GM18498 (cell line): Measurements from ENCODE around the gene PPP2R3A.

Source experiments
- ATAC-seq: cut with Tn5 transposase; IDR thresholded peaks from one replicate; pipeline ENCODE4 v1.9.1; 2021; ENCODE audit warnings: mild to moderate bottlenecking, moderate library complexity; ENCODE audit not compliant: unreplicated experiment

Gene PPP2R3A

GRCh38 chr3:136192831-136193230 lies 227.3 kb downstream of the PPP2R3A start:
- ATAC-seq, result no peak

DNA sequence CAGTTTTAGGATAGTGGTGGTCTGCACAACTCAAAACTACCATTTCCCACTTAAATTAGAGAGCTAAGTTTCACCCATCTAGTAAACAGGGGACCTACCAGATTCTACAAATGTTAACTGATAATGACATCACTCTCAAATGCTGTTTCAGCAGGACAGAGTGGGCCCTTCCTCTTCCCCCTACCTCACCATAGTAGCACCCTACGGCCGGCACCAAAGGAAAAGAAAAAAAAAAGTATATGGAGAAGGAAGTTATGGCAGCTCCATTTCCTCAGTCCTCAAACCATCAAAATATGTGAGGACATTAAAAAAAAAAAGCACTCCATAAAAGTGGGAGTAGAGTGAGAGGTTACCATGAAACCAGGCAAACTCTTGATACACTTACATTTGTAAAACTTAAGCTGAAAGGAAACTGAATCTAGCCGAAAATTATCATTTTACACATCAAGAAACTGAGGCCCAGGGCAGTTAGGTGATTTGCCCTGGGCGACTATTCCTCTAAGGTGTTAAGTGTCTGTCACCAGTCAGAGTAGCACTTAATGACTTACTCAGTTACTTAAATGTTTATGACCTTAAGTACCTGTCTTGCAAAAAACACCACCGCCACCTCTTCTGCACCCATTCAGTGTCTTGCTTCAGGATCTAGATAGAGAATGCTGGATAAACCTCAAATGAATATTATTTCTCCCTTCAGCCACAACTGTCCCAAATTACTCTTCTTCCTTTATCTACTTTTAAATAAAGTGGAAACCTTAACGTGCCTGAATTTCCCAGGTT lies 227.9 kb downstream of the PPP2R3A start:
- no peak for ATAC-seq

GRCh38 chr3:136194409-136195257 lies 229.1 kb downstream of the PPP2R3A start:
- no peak for ATAC-seq

- ATAC-seq, result peak; percentile 42
These were observed 229.9 kb downstream of the PPP2R3A start for GRCh38 chr3:136195258-136196063.

GRCh38 chr3:136196064-136196400 lies 230.5 kb downstream of the PPP2R3A start, which contains the start of gene MSL2:
MSL2 (minus strand) TSS chr3:136196335; CDS start chr3:136195113, 1,222 bp downstream.
- ATAC-seq, result no peak

DNA sequence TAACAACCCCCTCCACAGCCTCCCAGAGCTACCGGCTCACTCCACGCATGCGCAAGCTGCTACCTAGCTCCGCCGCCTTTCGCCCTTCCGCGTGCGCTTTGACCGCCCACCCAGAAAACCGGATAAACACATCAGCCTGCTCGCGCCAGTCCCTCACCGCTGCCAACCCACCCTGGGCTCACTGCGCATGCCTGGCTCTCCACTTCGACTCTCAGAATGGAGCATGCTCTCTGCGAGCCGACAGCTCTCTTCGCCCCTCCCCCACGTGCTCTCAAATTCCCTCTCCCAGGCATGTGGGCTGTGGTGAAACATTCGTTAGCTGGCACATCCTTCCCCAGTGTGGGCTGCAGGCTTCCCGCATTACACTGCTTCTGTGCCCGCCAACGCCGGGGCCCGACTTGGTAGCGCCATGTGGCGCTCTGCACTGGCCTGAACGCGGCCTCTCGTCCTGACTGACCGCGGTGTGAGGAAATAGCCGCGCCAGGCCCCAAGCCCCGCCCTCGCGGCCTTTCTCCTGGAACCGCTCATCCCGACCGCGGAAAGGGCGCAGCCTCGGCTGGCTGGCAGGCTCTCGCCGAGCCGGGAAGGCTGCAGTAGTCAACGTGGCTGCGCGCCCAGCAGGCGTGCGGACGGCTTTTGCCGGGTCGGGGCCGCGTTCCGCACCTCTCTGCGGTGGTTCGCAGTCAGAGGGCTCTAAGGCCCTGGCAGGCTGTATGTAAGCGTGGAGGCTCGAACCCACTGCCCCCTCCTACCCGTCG lies 231.1 kb downstream of the PPP2R3A start:
- peak; percentile 72 for ATAC-seq

GRCh38 chr3:136197159-136197793 lies 231.7 kb downstream of the PPP2R3A start:
- no peak for ATAC-seq
